CD4-positive, alpha-beta T cell (primary cell): ENCODE results near the gene DONSON. TPM values are rescaled to one million over a fixed set of nuclear protein-coding genes. Genes with fewer than 3 reads are reported as not detected.

ENCODE experiments used
- ATAC-seq: fragments of 200-7000 bp; cut with Tn5 transposase; one replicate; pipeline ENCODE4 v1.10.0; 2022; ENCODE audit warnings: mild to moderate bottlenecking; ENCODE audit not compliant: poor library complexity
- CTCF ChIA-PET: fragments of 350-600 bp; sonication (Branson Sonifier 250); formaldehyde crosslinking; loops from one replicate; lab custom pipeline; 2021; ENCODE audit warnings: antibody characterized with exemption, inconsistent platforms; lab: Charles Lee
- POLR2A ChIA-PET: fragments of 350-600 bp; sonication (Branson Sonifier 250); formaldehyde crosslinking; loops from one replicate; lab custom pipeline; 2021; ENCODE audit warnings: antibody characterized with exemption, inconsistent platforms; lab: Charles Lee
- DNase-seq, 14 experiments: peaks; one replicate each; pipeline ENCODE4 v3.0.0-alpha.2; 2013 to 2020; ENCODE audit warnings: mixed read lengths in 2 of 14
- H3K27ac ChIP-seq, 2 donors: one replicate each; pipeline versions ENCODE4 v1.5.1 to v1.7.0; 2013; ENCODE audit warnings: low read length in 2 of 2, low read depth in 1 of 2, mild to moderate bottlenecking in 1 of 2
- H3K27me3 ChIP-seq, 2 experiments: 1 replicate in 1 of 2; 2 replicates in 1 of 2; pipeline versions ENCODE4 v1.6.1 to v1.7.0; 2013; ENCODE audit warnings: low read length in 2 of 2, control low read depth in 1 of 2, mild to moderate bottlenecking in 1 of 2, moderate library complexity in 1 of 2; ENCODE audit not compliant: insufficient read depth in 2 of 2, control insufficient read depth in 1 of 2
- H3K36me3 ChIP-seq: one replicate; pipeline ENCODE4 v1.6.1; 2013; ENCODE audit warnings: low read length, control low read depth; ENCODE audit not compliant: insufficient read depth
- H3K4me1 ChIP-seq: one replicate; pipeline ENCODE4 v1.6.1; 2013; ENCODE audit warnings: low read length, control low read depth; ENCODE audit not compliant: insufficient read depth
- H3K4me3 ChIP-seq: one replicate; pipeline ENCODE4 v1.5.1; 2013; ENCODE audit warnings: mild to moderate bottlenecking, low read length, moderate library complexity
- H3K9me3 ChIP-seq, 2 experiments: 1 replicate in 1 of 2; 2 replicates in 1 of 2; pipeline versions ENCODE4 v1.6.1 to v1.7.0; 2013; ENCODE audit warnings: low read length in 2 of 2, mild to moderate bottlenecking in 2 of 2, control low read depth in 1 of 2, moderate library complexity in 1 of 2; ENCODE audit not compliant: control insufficient read depth in 1 of 2, insufficient read depth in 1 of 2
- H3K27ac Mint-ChIP-seq: one replicate; pipeline ENCODE4 v1.8.0; 2020; ENCODE audit warnings: mixed read lengths
- H3K27me3 Mint-ChIP-seq: one replicate; pipeline ENCODE4 v1.8.0; 2021; ENCODE audit warnings: mixed read lengths
- H3K36me3 Mint-ChIP-seq: one replicate; pipeline ENCODE4 v1.8.0; 2021; ENCODE audit warnings: low read depth, mixed read lengths
- H3K4me1 Mint-ChIP-seq: one replicate; pipeline ENCODE4 v1.8.0; 2021; ENCODE audit warnings: low read depth, mixed read lengths
- H3K4me3 Mint-ChIP-seq: one replicate; pipeline ENCODE4 v1.8.0; 2020; ENCODE audit warnings: mild to moderate bottlenecking, mixed read lengths
- H3K9me3 Mint-ChIP-seq: one replicate; pipeline ENCODE4 v1.8.0; 2020; ENCODE audit warnings: mixed read lengths
- intact Hi-C, 2 experiments: fragments of 100-400 bp; cut with DNase I in 1 of 2; cut with micrococcal nuclease in 1 of 2; formaldehyde crosslinking; loops; one replicate each; pipeline versions ENCODE4 v1.15.1 to v1.9.0; 2023 to 2025; cut with DNase I, micrococcal nuclease
- total RNA-seq, 174 experiments: library from RNA in 2 of 174; stranded (reverse) in 2 of 174; gene quantifications; one replicate each; pipeline ENCODE4 v1.2.3 and lab custom pipeline; 2021 to 2026
- TF ChIP-seq, protein P1 (sequence below): fragments of 200-600 bp; IDR thresholded peaks from one replicate; pipeline ENCODE4 v1.8.0; 2022; ENCODE audit warnings: antibody characterized with exemption, mild to moderate bottlenecking

Gene DONSON
- total RNA-seq, 2 experiments from 2014 or later = 11.9 to 13.5 TPM

GRCh38 chr21:33567914-33568313, 20.6 kb downstream of the DONSON start:
- Histone ChIP-seq H3K9me3 (no peaks in the 10 kb centered on the region), H3K4me3 (no peak overlapping the region), H3K27ac (no peak overlapping the region), H3K4me1 (no peaks in the 10 kb centered on the region), H3K36me3 (peaks cover 72% of the 10 kb centered on the region), H3K27me3 (no peaks in the 10 kb centered on the region)
- POLR2A ChIA-PET = interaction anchor here (1.3 to 1.5 kb wide), 2 partner anchors 21 to 38 kb away, joined by 3 to 4 read pairs; partner anchors contain the start of gene DONSON
- CTCF ChIA-PET = no interaction called here
- H3K27ac Mint-ChIP-seq = peak overlapping the region; percentile 59
- H3K4me3 Mint-ChIP-seq = no peak overlapping the region
- H3K36me3 Mint-ChIP-seq = peaks cover 72% of the 10 kb centered on the region
- ATAC-seq (no peak), DNase-seq (no peak)
- H3K4me1 Mint-ChIP-seq = peaks cover 40% of the 10 kb centered on the region
- no peaks in the 10 kb centered on the region for H3K27me3 Mint-ChIP-seq
- TF ChIP-seq, protein P1, sequence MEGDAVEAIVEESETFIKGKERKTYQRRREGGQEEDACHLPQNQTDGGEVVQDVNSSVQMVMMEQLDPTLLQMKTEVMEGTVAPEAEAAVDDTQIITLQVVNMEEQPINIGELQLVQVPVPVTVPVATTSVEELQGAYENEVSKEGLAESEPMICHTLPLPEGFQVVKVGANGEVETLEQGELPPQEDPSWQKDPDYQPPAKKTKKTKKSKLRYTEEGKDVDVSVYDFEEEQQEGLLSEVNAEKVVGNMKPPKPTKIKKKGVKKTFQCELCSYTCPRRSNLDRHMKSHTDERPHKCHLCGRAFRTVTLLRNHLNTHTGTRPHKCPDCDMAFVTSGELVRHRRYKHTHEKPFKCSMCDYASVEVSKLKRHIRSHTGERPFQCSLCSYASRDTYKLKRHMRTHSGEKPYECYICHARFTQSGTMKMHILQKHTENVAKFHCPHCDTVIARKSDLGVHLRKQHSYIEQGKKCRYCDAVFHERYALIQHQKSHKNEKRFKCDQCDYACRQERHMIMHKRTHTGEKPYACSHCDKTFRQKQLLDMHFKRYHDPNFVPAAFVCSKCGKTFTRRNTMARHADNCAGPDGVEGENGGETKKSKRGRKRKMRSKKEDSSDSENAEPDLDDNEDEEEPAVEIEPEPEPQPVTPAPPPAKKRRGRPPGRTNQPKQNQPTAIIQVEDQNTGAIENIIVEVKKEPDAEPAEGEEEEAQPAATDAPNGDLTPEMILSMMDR = no peak
- intact Hi-C loops = no loop called here
- H3K9me3 Mint-ChIP-seq = no peaks in the 10 kb centered on the region

DNA sequence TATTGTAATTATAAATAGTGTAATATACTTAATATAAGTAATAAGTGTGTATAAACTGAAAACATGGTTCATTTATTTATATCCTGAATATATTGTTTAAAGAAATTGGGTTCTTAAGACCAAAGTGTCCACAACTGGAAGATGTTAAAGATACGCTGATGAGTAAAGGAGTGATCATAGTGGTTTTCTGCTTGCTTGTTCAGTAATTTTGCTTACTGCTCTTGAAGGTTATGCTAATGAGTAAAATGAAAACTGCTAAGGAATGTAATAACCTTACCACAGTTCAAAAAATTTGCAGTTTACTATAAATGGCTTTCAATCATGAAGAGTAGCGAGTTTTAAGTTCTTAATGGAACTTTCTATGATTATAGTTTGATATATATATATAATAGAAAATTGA, 22.0 kb downstream of the DONSON start:
- Histone ChIP-seq H3K9me3 (no peaks in the 10 kb centered on the region), H3K4me1 (no peaks in the 10 kb centered on the region), H3K27ac (no peak overlapping the region), H3K4me3 (no peak overlapping the region), H3K27me3 (no peaks in the 10 kb centered on the region), H3K36me3 (peaks cover 68% of the 10 kb centered on the region)
- Mint-ChIP-seq H3K36me3 (peaks cover 70% of the 10 kb centered on the region), H3K4me1 (peaks cover 42% of the 10 kb centered on the region), H3K27ac (peak overlapping the region; percentile 59), H3K4me3 (no peak overlapping the region), H3K9me3 (no peaks in the 10 kb centered on the region), H3K27me3 (no peaks in the 10 kb centered on the region)
- intact Hi-C loops = no loop called here
- DNase-seq (no peak), ATAC-seq (no peak)
- TF ChIP-seq, protein P1 = no peak
- CTCF ChIA-PET = interaction anchor here (0.9 to 1.7 kb wide), 3 partner anchors 22 to 39 kb away, joined by 3 to 4 read pairs (median 4); partner anchors contain the start of gene DONSON
- POLR2A ChIA-PET = interaction anchor here (0.8 to 1.0 kb wide), 6 partner anchors 12 to 39 kb away, joined by 3 to 4 read pairs (median 3); partner anchors contain the start of genes GART and SON

DNA sequence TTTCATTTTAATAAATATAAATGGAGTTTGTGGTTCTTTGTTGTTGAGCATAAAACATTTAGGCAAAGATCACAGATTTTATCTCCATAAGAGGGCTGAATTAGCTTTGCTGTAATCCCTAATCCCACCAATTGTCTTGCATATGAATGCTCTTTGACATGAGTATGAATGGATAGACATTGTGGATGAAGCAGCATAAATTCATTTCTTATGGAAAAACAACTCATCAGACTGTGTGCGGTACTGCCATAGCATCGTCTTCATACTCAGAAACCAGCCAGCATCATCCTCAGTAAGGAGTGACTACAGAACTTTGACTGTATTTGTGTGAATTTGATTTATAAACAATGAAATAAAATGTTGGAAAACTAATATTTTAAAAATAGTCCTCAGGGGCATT, 26.1 kb downstream of the DONSON start:
- ATAC-seq (no peak), DNase-seq (no peak)
- H3K27me3 Mint-ChIP-seq = no peaks in the 10 kb centered on the region
- no peak overlapping the region for H3K27ac ChIP-seq
- no peaks in the 10 kb centered on the region for H3K27me3 ChIP-seq
- TF ChIP-seq, protein P1 = no peak
- no peaks in the 10 kb centered on the region for H3K4me1 ChIP-seq
- H3K36me3 Mint-ChIP-seq = peaks cover 76% of the 10 kb centered on the region
- no peak overlapping the region for H3K27ac Mint-ChIP-seq
- intact Hi-C loops = loop anchor here in 1 of 2 experiments (5.0 kb wide), 1 partner anchor 45 kb away; no protein-coding TSS in a partner anchor
- no peak overlapping the region for H3K4me3 Mint-ChIP-seq
- ChIA-PET POLR2A (interaction anchor here (1.5 kb wide), 1 partner anchor 83 kb away, joined by 4 read pairs; the partner anchor contains the start of gene TMEM50B), CTCF (no interaction called here)
- no peaks in the 10 kb centered on the region for H3K9me3 ChIP-seq
- H3K4me1 Mint-ChIP-seq = peaks cover 56% of the 10 kb centered on the region
- no peaks in the 10 kb centered on the region for H3K9me3 Mint-ChIP-seq
- H3K4me3 ChIP-seq = no peak overlapping the region
- peaks cover 72% of the 10 kb centered on the region for H3K36me3 ChIP-seq
